GM06990 (cell line): Measurements from ENCODE around the gene GLP2R.

ENCODE experiments used
- DNase-seq: peaks from one replicate; pipeline ENCODE4 v3.0.0-alpha.2; 2011; ENCODE audit not compliant: insufficient read length; ENCODE audit errors: extremely low read depth
- H3K27me3 ChIP-seq: replicated peaks from 2 replicates; pipeline ENCODE4 v1.6.0; 2011; ENCODE audit warnings: low read length; ENCODE audit not compliant: control insufficient read depth, insufficient read depth
- H3K36me3 ChIP-seq: 2 replicates; pipeline ENCODE4 v1.5.1; 2011; ENCODE audit warnings: low read length; ENCODE audit not compliant: control insufficient read depth, insufficient read depth
- H3K4me3 ChIP-seq: replicated peaks from 2 replicates; pipeline ENCODE4 v1.5.1; 2011; ENCODE audit warnings: low read depth, mild to moderate bottlenecking, control low read depth, low read length
- CTCF ChIP-seq: IDR thresholded peaks from 2 replicates; pipeline ENCODE4 v1.5.1; 2011; ENCODE audit warnings: low read length, control low read depth, mild to moderate bottlenecking, inconsistent platforms; ENCODE audit not compliant: insufficient read depth, poor library complexity, severe bottlenecking

GLP2R gene

GRCh38 chr17:9788601-9789000 is 37.1 kb upstream of the GLP2R start:
- H3K27me3 ChIP-seq: no peaks in the 10 kb centered on the region; the same call in 1 of the 2 replicates
- no peak for TF ChIP-seq CTCF
- no peaks in the 10 kb centered on the region for H3K36me3 ChIP-seq
- no peak overlapping the region for H3K4me3 ChIP-seq
- DNase-seq: no peak

- no peaks in the 10 kb centered on the region; the same call in 1 of the 2 replicates for H3K27me3 ChIP-seq
- H3K36me3 ChIP-seq: no peaks in the 10 kb centered on the region
- no peak for DNase-seq
- no peak overlapping the region for H3K4me3 ChIP-seq
- no peak for TF ChIP-seq CTCF
Observed at GRCh38 chr17:9790316-9790715, 35.4 kb upstream of the GLP2R start.

GRCh38 chr17:9790889-9791876 is 34.5 kb upstream of the GLP2R start, which contains the start of gene DHRS7C:
Gene DHRS7C (minus strand): TSS chr17:9791592. CDS start chr17:9791284, 308 bp downstream.
- H3K36me3 ChIP-seq: no peaks in the 10 kb centered on the region
- no peak for TF ChIP-seq CTCF
- H3K4me3 ChIP-seq: no peak within 1 kb of the TSS
- no peak for DNase-seq
- H3K27me3 ChIP-seq: no peaks in the 10 kb centered on the region; the same call in 1 of the 2 replicates

GRCh38 chr17:9792181-9792840 is 33.4 kb upstream of the GLP2R start:
- Histone ChIP-seq H3K27me3 (no peaks in the 10 kb centered on the region; the same call in 1 of the 2 replicates), H3K4me3 (no peak overlapping the region), H3K36me3 (no peaks in the 10 kb centered on the region)
- no peak for DNase-seq
- TF ChIP-seq CTCF: no peak

GRCh38 chr17:9798008-9798407 is 27.7 kb upstream of the GLP2R start:
- Histone ChIP-seq H3K27me3 (no peaks in the 10 kb centered on the region; the same call in 1 of the 2 replicates), H3K36me3 (no peaks in the 10 kb centered on the region), H3K4me3 (no peak overlapping the region)
- no peak for DNase-seq
- TF ChIP-seq CTCF: no peak
